ENCODE data around the gene RGS12. TPM values are rescaled to one million over a fixed set of nuclear protein-coding genes. Genes with fewer than 3 reads are reported as not detected.

RGS12 gene
- total and polyA plus RNA-seq, 2 experiments from 2014 or later, result 9.3 to 13.2 TPM

DNA sequence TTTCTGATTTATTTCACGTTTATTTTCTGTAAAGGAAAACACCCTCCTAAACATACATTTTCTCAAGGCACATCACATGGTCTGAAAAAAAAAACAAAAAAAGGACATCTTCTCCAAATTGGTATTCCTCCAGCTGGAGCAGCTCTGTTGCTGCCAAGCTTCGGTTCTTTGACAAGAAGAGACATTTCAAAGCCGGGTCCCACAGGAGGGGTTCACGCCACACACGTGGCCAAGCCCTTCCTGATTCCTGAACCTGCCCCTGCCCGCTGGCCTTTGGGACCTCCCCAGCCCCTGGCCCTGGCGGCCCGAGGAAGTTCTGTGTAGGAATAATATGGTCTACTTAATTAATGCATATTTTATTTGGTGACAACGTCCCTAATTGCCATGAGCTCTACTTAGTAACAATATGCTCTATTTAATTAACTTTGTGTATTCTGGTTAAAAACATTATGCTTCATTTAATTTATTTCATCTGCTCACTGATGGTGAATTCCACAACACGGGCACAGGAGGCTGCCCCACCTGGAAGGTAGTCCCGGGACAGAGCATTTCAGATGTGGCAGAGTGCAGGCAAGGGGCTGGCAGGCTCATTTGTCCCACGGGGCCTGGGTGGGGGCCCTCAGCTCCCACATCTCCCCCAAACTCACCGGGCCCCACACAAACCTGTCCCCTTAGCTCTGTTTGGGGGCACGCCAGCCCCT is 5.4 kb upstream of the RGS12 start:
- WGBS, 2 experiments (ENCODE audit: low coverage in 1 of 2, low lambda C conversion rate in 2 of 2, missing lambda C conversion rate in 2 of 2), result 42 to 45% methylated on average over 14 of the region's 14 CpGs
- peak; percentile 1 for TF ChIP-seq EZH2 (IDR thresholded peaks at IDR 0.05; ENCODE audit: insufficient read depth, poor library complexity, severe bottlenecking)
- no peak for TF ChIP-seq EZH2phosphoT487 (IDR thresholded peaks at IDR 0.05; ENCODE audit: insufficient read depth, low read depth)
- no peak overlapping the region for H3K4me2 ChIP-seq (ENCODE audit: unreplicated experiment)

DNA sequence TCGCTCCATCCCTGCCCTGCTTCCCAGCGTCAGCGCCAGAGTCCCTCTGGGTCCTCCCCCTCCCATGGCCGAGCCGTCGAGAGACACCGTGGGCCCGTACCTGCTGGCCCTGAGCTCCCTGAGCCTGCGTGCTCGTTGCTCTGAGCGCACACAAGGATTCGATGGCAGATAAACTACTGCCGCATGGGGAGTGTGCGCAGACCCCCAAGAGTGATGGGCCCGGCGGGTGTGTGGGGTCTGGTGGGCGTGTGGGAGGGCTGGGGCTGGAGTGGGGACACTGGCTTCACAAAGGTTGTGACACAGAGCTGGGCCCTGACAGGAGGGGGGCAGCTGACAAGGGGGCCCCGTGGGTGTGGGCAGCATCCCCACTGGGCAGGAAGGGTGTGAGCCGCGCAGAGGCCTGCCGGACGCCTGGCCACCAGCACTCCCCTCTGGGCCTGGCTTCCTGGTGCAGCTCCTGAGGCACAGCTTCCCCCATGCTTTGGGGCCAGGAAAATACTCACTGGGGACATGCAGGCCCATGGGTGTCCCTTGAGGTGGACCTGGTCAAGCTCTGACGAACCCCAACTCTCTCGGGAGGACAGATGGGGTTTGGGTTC is 4.8 kb upstream of the RGS12 start:
- Histone ChIP-seq H3K9me2 (ENCODE audit: insufficient read depth) (no peaks in the 10 kb centered on the region), H3K4me1 (ENCODE audit: insufficient read depth) (peaks cover 14% of the 10 kb centered on the region), H3K9ac (no peak overlapping the region), H3K27ac (no peak overlapping the region), H3F3A (ENCODE audit: insufficient read depth) (no peaks in the 10 kb centered on the region), H3K4me2 (ENCODE audit: unreplicated experiment) (no peak overlapping the region), H3K27me3 (replicated peaks; ENCODE audit: insufficient read depth) (no peaks in the 10 kb centered on the region), H2AFZ (no peak overlapping the region), H3K36me3 (ENCODE audit: low read depth) (no peaks in the 10 kb centered on the region), H3K79me2 (ENCODE audit: insufficient read depth) (no peaks in the 10 kb centered on the region; the same call in 1 of the 2 replicates), H4K20me1 (ENCODE audit: insufficient read depth) (no peaks in the 10 kb centered on the region), H3K4me3 (no peak overlapping the region), H3K9me3 (ENCODE audit: low read depth) (no peaks in the 10 kb centered on the region)
- TF ChIP-seq EZH2phosphoT487 (IDR thresholded peaks at IDR 0.05; ENCODE audit: insufficient read depth, low read depth), result no peak
- TF ChIP-seq EZH2 (IDR thresholded peaks at IDR 0.05; ENCODE audit: insufficient read depth, poor library complexity, severe bottlenecking), result no peak
- in situ Hi-C loops (cut with MboI), result no loop called here
- DNase-seq, result no peak
- 83 to 87% methylated on average over 20 to 24 of the region's 24 CpGs for WGBS, 2 experiments (ENCODE audit: low coverage in 1 of 2, low lambda C conversion rate in 2 of 2, missing lambda C conversion rate in 2 of 2)

More for the DNA sequence above, 5.4 kb upstream of the RGS12 start:
- Histone ChIP-seq H4K20me1 (ENCODE audit: insufficient read depth) (no peaks in the 10 kb centered on the region), H3K27me3 (replicated peaks; ENCODE audit: insufficient read depth) (no peaks in the 10 kb centered on the region), H3K4me3 (no peak overlapping the region), H3K4me1 (ENCODE audit: insufficient read depth) (peaks cover 14% of the 10 kb centered on the region), H3K9me3 (ENCODE audit: low read depth) (no peaks in the 10 kb centered on the region), H3F3A (ENCODE audit: insufficient read depth) (no peaks in the 10 kb centered on the region), H3K9ac (no peak overlapping the region), H3K79me2 (ENCODE audit: insufficient read depth) (no peaks in the 10 kb centered on the region; the same call in 1 of the 2 replicates), H3K36me3 (ENCODE audit: low read depth) (no peaks in the 10 kb centered on the region), H2AFZ (no peak overlapping the region), H3K27ac (no peak overlapping the region), H3K9me2 (ENCODE audit: insufficient read depth) (no peaks in the 10 kb centered on the region)
- DNase-seq, result no peak
- in situ Hi-C loops (cut with MboI), result no loop called here

DNA sequence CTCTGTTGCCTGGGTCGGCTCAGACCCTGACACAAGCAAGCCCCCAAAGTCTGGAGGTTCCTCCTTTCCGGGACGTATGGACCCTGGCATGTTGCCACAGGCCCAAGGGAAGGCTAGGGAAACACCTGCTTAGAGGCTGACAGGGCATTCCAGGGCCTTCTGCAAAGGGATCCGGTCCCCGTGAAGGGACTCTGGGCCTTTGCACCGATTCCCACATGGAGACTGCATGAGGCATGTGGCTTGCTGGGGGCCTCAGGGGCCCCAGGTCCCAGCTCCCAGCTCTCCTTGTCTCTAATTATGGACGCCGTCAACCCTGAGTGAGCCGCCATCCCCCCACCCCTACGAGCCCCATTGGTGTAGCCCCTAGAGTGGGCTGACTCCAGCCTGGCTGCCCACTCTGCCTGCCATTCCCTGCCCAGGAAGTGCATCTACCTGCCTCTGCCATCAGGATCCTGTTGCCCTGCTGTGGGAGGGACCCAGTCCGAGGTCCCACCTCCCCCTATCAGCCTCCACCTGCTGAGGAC is 4.2 kb upstream of the RGS12 start:
- H3K9me3 ChIP-seq (ENCODE audit: low read depth), result no peaks in the 10 kb centered on the region
- H3F3A ChIP-seq (ENCODE audit: insufficient read depth), result no peaks in the 10 kb centered on the region
- H3K79me2 ChIP-seq (ENCODE audit: insufficient read depth), result no peaks in the 10 kb centered on the region; the same call in 1 of the 2 replicates
- 72 to 80% methylated on average over 11 of the region's 11 CpGs for WGBS, 2 experiments (ENCODE audit: low coverage in 1 of 2, low lambda C conversion rate in 2 of 2, missing lambda C conversion rate in 2 of 2)
- no peak overlapping the region for H3K4me2 ChIP-seq (ENCODE audit: unreplicated experiment)
- H3K27me3 ChIP-seq (replicated peaks; ENCODE audit: insufficient read depth), result no peaks in the 10 kb centered on the region
- no peak overlapping the region for H2AFZ ChIP-seq
- no peak for TF ChIP-seq EZH2phosphoT487 (IDR thresholded peaks at IDR 0.05; ENCODE audit: insufficient read depth, low read depth)
- TF ChIP-seq EZH2 (IDR thresholded peaks at IDR 0.05; ENCODE audit: insufficient read depth, poor library complexity, severe bottlenecking), result no peak
- H3K9me2 ChIP-seq (ENCODE audit: insufficient read depth), result no peaks in the 10 kb centered on the region
- in situ Hi-C loops (cut with MboI), result no loop called here
- H3K9ac ChIP-seq, result no peak overlapping the region
- DNase-seq, result no peak
- peaks cover 16% of the 10 kb centered on the region for H3K4me1 ChIP-seq (ENCODE audit: insufficient read depth)
- H3K36me3 ChIP-seq (ENCODE audit: low read depth), result no peaks in the 10 kb centered on the region
- H3K27ac ChIP-seq, result no peak overlapping the region
- no peak overlapping the region for H3K4me3 ChIP-seq
- H4K20me1 ChIP-seq (ENCODE audit: insufficient read depth), result no peaks in the 10 kb centered on the region

DNA sequence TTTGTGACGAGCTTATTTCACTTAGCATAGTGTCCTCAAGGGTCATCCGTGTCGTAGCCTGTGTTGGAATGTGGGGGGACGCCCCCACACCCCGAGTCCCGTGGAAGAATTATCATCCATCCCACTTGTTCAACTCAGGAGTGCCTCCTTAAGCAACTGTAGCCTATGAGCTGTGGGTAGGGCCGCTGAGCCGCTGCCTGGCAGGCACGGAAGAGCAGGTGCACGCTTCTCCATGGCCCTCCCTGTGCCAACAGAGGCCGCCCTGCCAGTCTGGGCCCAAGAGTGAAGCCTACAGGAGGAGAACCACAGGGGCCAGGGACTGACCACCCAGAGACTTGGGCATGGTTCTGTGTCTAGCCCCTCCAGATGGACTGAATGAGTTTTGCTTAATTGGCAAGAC is 2.3 kb upstream of the RGS12 start:
- H3K9ac ChIP-seq, result no peak overlapping the region
- H3K9me3 ChIP-seq (ENCODE audit: low read depth), result no peaks in the 10 kb centered on the region
- no peak for DNase-seq
- no peaks in the 10 kb centered on the region for H4K20me1 ChIP-seq (ENCODE audit: insufficient read depth)
- H3K36me3 ChIP-seq (ENCODE audit: low read depth), result no peaks in the 10 kb centered on the region
- H3K9me2 ChIP-seq (ENCODE audit: insufficient read depth), result no peaks in the 10 kb centered on the region
- TF ChIP-seq EZH2 (IDR thresholded peaks at IDR 0.05; ENCODE audit: insufficient read depth, poor library complexity, severe bottlenecking), result no peak
- TF ChIP-seq EZH2phosphoT487 (IDR thresholded peaks at IDR 0.05; ENCODE audit: insufficient read depth, low read depth), result no peak
- no peak overlapping the region for H3K4me3 ChIP-seq
- H3F3A ChIP-seq (ENCODE audit: insufficient read depth), result no peaks in the 10 kb centered on the region
- H3K79me2 ChIP-seq (ENCODE audit: insufficient read depth), result peaks cover 2% of the 10 kb centered on the region; the same call in 1 of the 2 replicates
- in situ Hi-C loops (cut with MboI), result no loop called here
- H3K27me3 ChIP-seq (replicated peaks; ENCODE audit: insufficient read depth), result no peaks in the 10 kb centered on the region
- H3K4me2 ChIP-seq (ENCODE audit: unreplicated experiment), result no peak overlapping the region
- H3K4me1 ChIP-seq (ENCODE audit: insufficient read depth), result peaks cover 19% of the 10 kb centered on the region
- WGBS, 2 experiments (ENCODE audit: low coverage in 1 of 2, low lambda C conversion rate in 2 of 2, missing lambda C conversion rate in 2 of 2), result 97 to 98% methylated on average over 11 of the region's 11 CpGs
- no peak overlapping the region for H2AFZ ChIP-seq
- H3K27ac ChIP-seq, result no peak overlapping the region

Measured in GM23248 (cell line).